Measurements from ENCODE around the gene AMZ1.
"Not testable (repeated sequence)": the region's sequence is repeated elsewhere in the genome, so short reads cannot be mapped to it uniquely, and the experiment has no call there.

Gene AMZ1

GRCh38 chr7:2675256-2675764 is 12.7 kb upstream of the AMZ1 start:
- CTCF ChIA-PET: interaction anchor here (0.6 kb wide), 2 partner anchors 66 to 187 kb away, joined by 3 to 4 read pairs; no protein-coding TSS in a partner anchor

GRCh38 chr7:2676576-2676975 is 11.4 kb upstream of the AMZ1 start:
- DNase-seq (ENCODE audit: low spot score); CTCF ChIA-PET; POLR2A ChIA-PET (ENCODE audit: low non-redundant PET): not testable (repeated sequence)

More at GRCh38 chr7:2675256-2675764, 12.7 kb upstream of the AMZ1 start:
- H3K27ac ChIP-seq: no peak overlapping the region
- POLR2A ChIA-PET (ENCODE audit: low non-redundant PET): no interaction called here
- DNase-seq (ENCODE audit: low spot score): no peak
- TF ChIP-seq, protein P1, sequence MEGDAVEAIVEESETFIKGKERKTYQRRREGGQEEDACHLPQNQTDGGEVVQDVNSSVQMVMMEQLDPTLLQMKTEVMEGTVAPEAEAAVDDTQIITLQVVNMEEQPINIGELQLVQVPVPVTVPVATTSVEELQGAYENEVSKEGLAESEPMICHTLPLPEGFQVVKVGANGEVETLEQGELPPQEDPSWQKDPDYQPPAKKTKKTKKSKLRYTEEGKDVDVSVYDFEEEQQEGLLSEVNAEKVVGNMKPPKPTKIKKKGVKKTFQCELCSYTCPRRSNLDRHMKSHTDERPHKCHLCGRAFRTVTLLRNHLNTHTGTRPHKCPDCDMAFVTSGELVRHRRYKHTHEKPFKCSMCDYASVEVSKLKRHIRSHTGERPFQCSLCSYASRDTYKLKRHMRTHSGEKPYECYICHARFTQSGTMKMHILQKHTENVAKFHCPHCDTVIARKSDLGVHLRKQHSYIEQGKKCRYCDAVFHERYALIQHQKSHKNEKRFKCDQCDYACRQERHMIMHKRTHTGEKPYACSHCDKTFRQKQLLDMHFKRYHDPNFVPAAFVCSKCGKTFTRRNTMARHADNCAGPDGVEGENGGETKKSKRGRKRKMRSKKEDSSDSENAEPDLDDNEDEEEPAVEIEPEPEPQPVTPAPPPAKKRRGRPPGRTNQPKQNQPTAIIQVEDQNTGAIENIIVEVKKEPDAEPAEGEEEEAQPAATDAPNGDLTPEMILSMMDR (conservative IDR thresholded peaks at IDR 0.05; ENCODE audit: low read depth): no peak

DNA sequence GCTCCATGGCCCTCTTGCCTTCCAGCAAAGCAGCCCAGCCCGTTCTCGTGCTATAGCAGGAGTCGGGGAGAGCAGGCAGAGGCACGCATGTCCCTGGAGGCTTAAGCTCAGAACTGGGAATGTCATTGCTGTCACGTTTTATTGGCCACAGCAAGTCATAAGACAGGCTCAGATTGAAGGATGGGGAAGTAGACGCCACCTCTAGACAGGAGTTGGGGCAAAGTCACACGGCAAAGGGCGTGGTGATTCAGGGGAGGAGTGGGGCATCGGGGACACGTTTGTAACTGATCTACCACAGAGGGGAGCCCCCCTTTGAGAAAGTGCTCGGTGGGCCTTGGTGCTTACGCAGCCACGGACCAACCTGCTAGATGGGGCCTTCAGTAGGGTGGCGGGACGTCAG is 9.5 kb upstream of the AMZ1 start:
- H3K27ac ChIP-seq; DNase-seq (ENCODE audit: low spot score); POLR2A ChIA-PET (ENCODE audit: low non-redundant PET); CTCF ChIA-PET: not testable (repeated sequence)

More at GRCh38 chr7:2676576-2676975, 11.4 kb upstream of the AMZ1 start:
- not testable (repeated sequence) for H3K27ac ChIP-seq

DNA sequence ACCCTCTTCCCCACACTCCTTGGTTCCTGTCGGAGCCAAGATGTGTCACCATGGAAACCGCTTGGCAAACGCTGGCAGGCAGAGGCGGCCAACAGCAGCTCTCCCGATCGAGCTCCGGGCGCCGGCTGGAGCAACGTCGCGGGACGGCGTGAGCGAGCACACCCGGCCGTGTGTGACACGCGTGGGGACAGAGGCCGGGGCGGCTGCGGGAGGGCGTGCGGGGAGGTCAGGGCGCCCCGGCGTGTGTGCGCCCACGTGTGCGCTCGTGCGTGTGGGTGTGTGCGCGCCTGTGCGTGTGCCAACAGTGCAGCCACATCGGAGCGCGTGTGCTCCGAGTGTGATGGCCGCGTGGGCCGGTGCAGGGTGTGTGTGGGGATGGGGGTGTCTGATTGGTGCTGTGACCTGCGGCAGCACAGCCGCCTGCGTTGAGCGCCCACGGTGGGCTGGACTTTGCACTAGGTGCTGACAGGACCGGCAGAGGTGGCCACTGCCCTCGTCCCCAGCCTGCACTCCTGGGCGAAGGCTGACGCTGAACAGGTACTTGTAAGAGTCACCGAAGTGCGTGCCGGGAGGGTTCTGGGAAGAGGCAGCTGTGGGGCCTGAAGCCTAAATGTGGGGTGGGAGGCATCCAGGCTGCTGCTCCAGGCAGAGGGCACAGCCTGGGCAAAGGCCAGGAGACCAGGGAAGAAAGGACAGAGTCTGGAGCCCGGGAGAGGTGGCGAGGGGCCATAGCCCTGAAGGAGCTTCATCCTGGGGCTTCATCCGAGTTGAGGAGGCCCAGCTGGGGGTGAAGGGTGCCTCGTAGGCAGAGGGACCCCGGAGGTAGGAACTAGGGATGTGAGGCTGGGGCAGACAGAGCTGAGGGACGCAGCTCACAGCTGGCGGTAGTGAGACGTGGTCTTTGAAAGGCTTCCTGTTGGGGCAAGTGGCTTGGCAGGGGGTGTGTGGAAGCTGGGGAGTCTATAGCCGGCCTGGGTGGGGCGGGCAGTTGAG is 8.6 kb upstream of the AMZ1 start:
- POLR2A ChIA-PET (ENCODE audit: low non-redundant PET); DNase-seq (ENCODE audit: low spot score); H3K27ac ChIP-seq: not testable (repeated sequence)
- CTCF ChIA-PET: interaction anchor here (0.6 to 1.4 kb wide), 10 partner anchors 9 to 340 kb away, joined by 3 to 8 read pairs (median 3); no protein-coding TSS in a partner anchor

GRCh38 chr7:2680256-2680655 is 7.7 kb upstream of the AMZ1 start:
- TF ChIP-seq, protein P1 (conservative IDR thresholded peaks at IDR 0.05; ENCODE audit: low read depth): no peak
- H3K27ac ChIP-seq: no peak overlapping the region
- DNase-seq (ENCODE audit: low spot score): no peak
- ChIA-PET POLR2A (ENCODE audit: low non-redundant PET) (no interaction called here), CTCF (interaction anchor here (0.6 to 1.5 kb wide), 9 partner anchors 9 to 339 kb away, joined by 3 to 8 read pairs (median 3); no protein-coding TSS in a partner anchor)

- ChIA-PET POLR2A (ENCODE audit: low non-redundant PET) (no interaction called here), CTCF (interaction anchor here (0.6 to 1.9 kb wide), 10 partner anchors 9 to 297 kb away, joined by 3 to 8 read pairs (median 4); no protein-coding TSS in a partner anchor)
- TF ChIP-seq, protein P1 (conservative IDR thresholded peaks at IDR 0.05; ENCODE audit: low read depth): peak; percentile 81
- DNase-seq (ENCODE audit: low spot score): peak; percentile 61
- H3K27ac ChIP-seq: no peak overlapping the region
These were observed 7.1 kb upstream of the AMZ1 start for GRCh38 chr7:2680792-2681490.

DNA sequence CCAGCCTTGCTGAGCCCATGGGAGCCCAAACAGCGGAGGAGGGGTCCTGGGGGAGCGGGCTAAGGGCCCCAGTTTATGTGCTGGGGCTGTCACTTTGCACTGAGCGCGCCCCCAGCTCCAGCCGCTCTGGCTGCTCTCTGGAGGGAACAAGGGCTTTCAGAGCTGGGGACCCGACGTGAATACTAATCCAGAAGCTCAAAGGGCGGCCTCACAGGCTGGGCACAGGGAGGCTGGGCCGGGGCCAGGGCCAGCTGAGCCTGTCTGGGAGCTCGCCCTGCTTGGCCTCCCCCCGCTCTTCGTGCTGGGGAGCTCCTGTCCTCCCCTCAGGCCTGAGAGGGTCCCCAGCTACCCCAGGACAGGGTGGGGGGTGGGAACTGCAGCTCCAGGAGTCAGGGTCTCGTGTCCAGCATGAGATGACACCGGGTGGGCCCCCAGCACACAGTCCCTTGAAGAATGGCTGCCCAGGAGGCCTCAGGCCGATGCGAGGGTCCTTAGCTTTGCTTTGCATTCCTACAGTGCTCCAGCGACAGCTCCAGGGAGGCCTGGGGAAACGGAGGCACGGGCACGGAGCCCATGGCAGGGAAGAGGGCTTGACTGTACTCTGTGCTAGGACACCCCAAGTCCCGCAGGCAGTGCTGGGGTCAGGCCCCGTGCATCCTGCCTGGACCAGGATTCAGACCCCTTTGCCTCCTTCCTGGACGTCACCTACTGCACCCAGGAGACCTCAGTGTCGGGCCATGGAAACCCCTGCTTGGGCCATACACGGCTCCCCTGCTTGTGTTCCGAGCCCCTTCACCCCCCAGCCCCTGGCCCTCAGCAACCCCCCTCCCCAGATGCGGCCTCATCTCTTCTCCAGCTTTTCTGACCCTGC is 5.8 kb upstream of the AMZ1 start:
- ChIA-PET CTCF (interaction anchor here (0.6 to 1.9 kb wide), 6 partner anchors 12 to 757 kb away, joined by 3 to 5 read pairs (median 3); no protein-coding TSS in a partner anchor), POLR2A (ENCODE audit: low non-redundant PET) (no interaction called here)
- no peak for DNase-seq (ENCODE audit: low spot score)
- no peak overlapping the region for H3K27ac ChIP-seq
- TF ChIP-seq, protein P1 (conservative IDR thresholded peaks at IDR 0.05; ENCODE audit: low read depth): no peak

All from RWPE1 (cell line).